Measurements from ENCODE around the gene ZNF687. TPM values are rescaled to one million over a fixed set of nuclear protein-coding genes. Genes with fewer than 3 reads are reported as not detected.

ZNF687 gene
- total and polyA plus RNA-seq, 7 donors = 4.6 to 14.8 (median 11.7) TPM

DNA sequence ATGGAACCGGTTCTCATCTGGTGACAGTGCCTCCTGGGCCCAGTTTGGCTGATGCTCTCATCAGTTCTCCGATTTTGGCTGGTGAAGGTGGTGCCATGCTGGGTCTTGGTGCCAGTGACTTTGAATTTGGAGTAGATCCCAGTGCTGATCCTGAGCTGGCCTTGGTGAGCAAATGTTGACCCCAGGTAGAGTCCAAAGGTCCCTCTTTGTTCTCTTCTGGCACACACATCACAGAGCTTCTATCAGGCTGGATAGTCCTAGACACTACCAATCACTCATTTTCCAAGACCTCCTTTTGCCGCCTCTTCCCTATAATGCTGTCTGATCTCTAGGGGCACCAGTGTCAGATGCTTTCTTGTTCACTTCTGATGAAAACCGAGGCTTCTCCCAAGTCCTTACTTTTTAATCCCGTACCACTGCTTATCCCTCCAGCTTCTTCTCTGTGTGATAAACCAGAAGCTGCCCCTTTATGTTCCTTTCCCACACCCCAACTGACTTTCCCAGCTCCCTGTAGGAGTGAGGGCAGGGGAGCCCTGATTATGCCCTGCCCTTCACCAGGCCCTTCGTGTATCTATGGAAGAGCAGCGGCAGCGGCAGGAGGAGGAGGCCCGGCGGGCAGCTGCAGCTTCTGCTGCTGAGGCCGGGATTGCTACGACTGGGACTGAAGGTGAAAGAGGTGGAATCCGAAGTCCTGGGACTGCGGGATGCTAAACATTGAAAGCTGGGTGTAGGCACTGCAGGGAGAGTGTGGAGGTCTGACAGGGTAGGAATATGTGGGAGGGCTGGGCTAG lies 16.5 kb upstream of the ZNF687 start:
- intact Hi-C loops (cut with DNase I) = loop anchor here in 1 of 2 donors (5.0 kb wide), 1 partner anchor 823 kb away; no protein-coding TSS in a partner anchor
- H3K4me3 ChIP-seq = no peak overlapping the region
- 81 to 90% (median 84%) methylated on average over 14 of the region's 14 CpGs for WGBS, 3 donors

DNA sequence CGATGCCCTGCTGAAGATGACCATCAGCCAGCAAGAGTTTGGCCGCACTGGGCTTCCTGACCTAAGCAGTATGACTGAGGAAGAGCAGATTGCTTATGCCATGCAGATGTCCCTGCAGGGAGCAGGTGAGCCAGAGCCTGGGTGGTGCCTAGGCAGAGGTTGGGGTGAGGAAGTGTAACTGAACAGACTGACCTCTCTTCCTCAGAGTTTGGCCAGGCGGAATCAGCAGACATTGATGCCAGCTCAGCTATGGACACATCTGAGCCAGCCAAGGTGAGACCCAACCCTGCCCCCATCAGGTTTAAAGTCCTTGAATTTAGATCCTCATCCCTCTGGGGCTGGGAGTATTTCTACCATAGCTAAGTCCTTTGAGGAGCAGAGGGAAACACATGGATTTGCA lies 15.8 kb upstream of the ZNF687 start:
- Histone ChIP-seq H3K9me3 (no peaks in the 10 kb centered on the region), H3K36me3 (ENCODE audit: insufficient read depth in 1 of 2, low read depth in 1 of 2) (peaks cover 4 to 95% of the 10 kb centered on the region in 2 donors), H3K4me1 (no peaks in the 10 kb centered on the region), H3K4me3 (no peak overlapping the region), H3K27me3 (ENCODE audit: insufficient read depth in 3 of 3, low read length in 2 of 3) (no peaks in the 10 kb centered on the region), H3K27ac (no peak overlapping the region)
- WGBS, 3 donors = 84 to 91% (median 89%) methylated on average over 2 to 3 of the region's 3 CpGs
- no peak for DNase-seq
- intact Hi-C loops (cut with DNase I) = loop anchor here in 1 of 2 donors (5.0 kb wide), 1 partner anchor 824 kb away; no protein-coding TSS in a partner anchor
- TF ChIP-seq CTCF (IDR thresholded peaks at IDR 0.05) = no peak
- ATAC-seq = no peak

More for the DNA sequence above, 16.5 kb upstream of the ZNF687 start:
- H3K27ac ChIP-seq = no peak overlapping the region
- peaks cover 4 to 88% of the 10 kb centered on the region in 2 donors for H3K36me3 ChIP-seq (ENCODE audit: insufficient read depth in 1 of 2, low read depth in 1 of 2)
- no peak for DNase-seq
- H3K9me3 ChIP-seq = no peaks in the 10 kb centered on the region
- H3K4me1 ChIP-seq = no peaks in the 10 kb centered on the region
- no peak for ATAC-seq
- no peak for TF ChIP-seq CTCF (IDR thresholded peaks at IDR 0.05)
- H3K27me3 ChIP-seq (ENCODE audit: insufficient read depth in 3 of 3, low read length in 2 of 3) = no peaks in the 10 kb centered on the region

DNA sequence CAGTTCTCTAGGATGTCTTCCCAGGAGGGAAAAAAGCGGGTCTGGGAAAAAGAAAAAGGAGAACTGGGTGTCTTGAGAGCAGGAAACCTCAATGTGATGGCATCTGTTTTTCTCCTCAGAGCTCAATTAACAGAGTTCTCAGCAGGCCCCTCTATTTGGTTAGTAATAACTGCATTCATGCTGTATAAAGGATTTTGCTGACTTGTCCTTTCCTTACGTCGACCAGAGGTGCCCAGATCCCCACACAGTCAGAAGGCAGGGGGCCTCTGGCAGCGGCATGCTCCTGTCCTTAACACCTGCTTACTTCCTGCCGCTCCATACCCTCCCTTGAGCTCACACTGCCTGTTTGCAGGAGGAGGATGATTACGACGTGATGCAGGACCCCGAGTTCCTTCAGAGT lies 15.3 kb upstream of the ZNF687 start:
- no peaks in the 10 kb centered on the region for H3K9me3 ChIP-seq

DNA sequence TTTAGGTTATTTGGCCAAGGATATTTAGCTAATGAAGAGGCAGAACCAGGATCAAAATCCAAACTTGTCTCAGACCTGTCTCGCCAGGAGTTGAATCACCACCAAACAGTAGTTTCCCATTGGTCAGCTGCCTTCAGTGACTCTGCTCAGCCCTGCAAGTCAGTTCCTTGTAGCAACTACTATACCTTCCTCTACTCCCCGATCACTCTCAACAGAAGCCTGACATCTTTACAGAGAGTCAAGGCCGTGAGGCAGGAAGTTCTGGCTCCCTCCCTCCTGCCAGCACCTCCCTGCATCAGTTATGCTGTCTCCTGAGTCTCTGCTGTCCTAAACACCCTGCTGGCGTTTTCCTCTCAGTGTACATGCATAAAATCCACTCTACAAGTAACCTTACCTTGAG lies 14.3 kb upstream of the ZNF687 start:
- no peaks in the 10 kb centered on the region for H3K27me3 ChIP-seq (ENCODE audit: insufficient read depth in 3 of 3, low read length in 2 of 3)
- intact Hi-C loops (cut with DNase I) = loop anchor here in 1 of 2 donors (5.0 kb wide), 1 partner anchor 825 kb away; no protein-coding TSS in a partner anchor
- TF ChIP-seq CTCF (IDR thresholded peaks at IDR 0.05) = no peak
- H3K9me3 ChIP-seq = no peaks in the 10 kb centered on the region
- peaks cover under 1 to 95% of the 10 kb centered on the region in 2 donors for H3K36me3 ChIP-seq (ENCODE audit: insufficient read depth in 1 of 2, low read depth in 1 of 2)
- H3K4me3 ChIP-seq = no peak overlapping the region
- ATAC-seq (no peak), DNase-seq (no peak)
- H3K4me1 ChIP-seq = no peaks in the 10 kb centered on the region
- H3K27ac ChIP-seq = no peak overlapping the region
- 73 to 81% (median 74%) methylated on average over 4 of the region's 4 CpGs for WGBS, 3 donors

More for the DNA sequence above, 15.3 kb upstream of the ZNF687 start:
- intact Hi-C loops (cut with DNase I) = loop anchor here in 1 of 2 donors (5.0 kb wide), 1 partner anchor 825 kb away; no protein-coding TSS in a partner anchor
- WGBS, 3 donors = 75 to 80% (median 79%) methylated on average over 8 of the region's 8 CpGs
- no peaks in the 10 kb centered on the region for H3K4me1 ChIP-seq
- no peak for ATAC-seq
- no peak overlapping the region for H3K4me3 ChIP-seq
- H3K36me3 ChIP-seq (ENCODE audit: insufficient read depth in 1 of 2, low read depth in 1 of 2) = peaks cover 4 to 98% of the 10 kb centered on the region in 2 donors
- no peak overlapping the region for H3K27ac ChIP-seq
- TF ChIP-seq CTCF (IDR thresholded peaks at IDR 0.05) = no peak
- no peaks in the 10 kb centered on the region for H3K27me3 ChIP-seq (ENCODE audit: insufficient read depth in 3 of 3, low read length in 2 of 3)
- DNase-seq = no peak
